GM23338 (cell line): ENCODE results near the gene KCNMA1.

ENCODE experiments used
- CREB1 ChIP-seq: fragments of 250-450 bp; sonication (Bioruptor Pico); IDR thresholded peaks from 2 replicates; pipeline ENCODE4 v1.5.0; 2020; ENCODE audit warnings: low read depth, mild to moderate bottlenecking, moderate library complexity
- CTCF ChIP-seq, 2 experiments: fragments of 200-600 bp in 1 of 2; sonication (generic) in 1 of 2; conservative IDR thresholded peaks; 2 replicates each; pipeline versions ENCODE4 v1.5.1 to v1.6.1; 2016 to 2017; ENCODE audit warnings: antibody characterized with exemption in 2 of 2, low read depth in 2 of 2, mild to moderate bottlenecking in 2 of 2, moderate library complexity in 1 of 2
- ETS1 ChIP-seq: IDR thresholded peaks from 2 replicates; pipeline ENCODE4 v1.6.1; 2016; ENCODE audit warnings: antibody characterized with exemption
- EZH2 ChIP-seq: fragments of 200-600 bp; sonication (generic); IDR thresholded peaks from one replicate; pipeline ENCODE4 v1.8.0; 2017; ENCODE audit warnings: antibody characterized with exemption, mild to moderate bottlenecking, low read depth; ENCODE audit not compliant: unreplicated experiment
- EZH2phosphoT487 ChIP-seq: fragments of 200-600 bp; sonication (generic); IDR thresholded peaks from one replicate; pipeline ENCODE4 v1.8.1; 2018; ENCODE audit warnings: antibody characterized with exemption; ENCODE audit not compliant: unreplicated experiment
- JUNB ChIP-seq: IDR thresholded peaks from one replicate; pipeline ENCODE4 v1.6.1; 2016; ENCODE audit warnings: antibody characterized with exemption; ENCODE audit not compliant: unreplicated experiment
- NANOG ChIP-seq: IDR thresholded peaks from 2 replicates; pipeline ENCODE4 v1.6.1; 2016; ENCODE audit warnings: antibody characterized with exemption, borderline replicate concordance
- POLR2AphosphoS5 ChIP-seq: IDR thresholded peaks from 2 replicates; pipeline ENCODE4 v1.6.1; 2016; ENCODE audit warnings: antibody characterized with exemption, low read depth
- REST ChIP-seq: IDR thresholded peaks from one replicate; pipeline ENCODE4 v1.6.1; 2018; ENCODE audit warnings: antibody characterized with exemption; ENCODE audit not compliant: unreplicated experiment

GRCh38 chr10:77371848-77372799 is 265.5 kb downstream of the KCNMA1 start:
- TF ChIP-seq CTCF (conservative IDR thresholded peaks at IDR 0.05; ENCODE audit: low read depth in 2 of 2) (no peak), POLR2AphosphoS5 (no peak), JUNB (no peak), EZH2 (no peak), REST (no peak), EZH2phosphoT487 (no peak), CREB1 (CRISPR knock-in tag) (no peak), NANOG (no peak), ETS1 (no peak)
